Dermis microvascular lymphatic vessel endothelial cell (primary cell): ENCODE measurements around the gene INTS14. TPM values are rescaled to one million over a fixed set of nuclear protein-coding genes. Genes with fewer than 3 reads are reported as not detected.
A peak's percentile ranks its signal among the peaks of the same experiment; 100 is the strongest.
"Not testable (repeated sequence)": the region's sequence is repeated elsewhere in the genome, so short reads cannot be mapped to it uniquely, and the experiment has no call there.

Experiments
- DNase-seq, 2 donors: peaks; one replicate each; pipeline versions ENCODE4 v3.0.0 to v3.0.0-alpha.2; 2010; ENCODE audit warnings: low read depth in 2 of 2
- total RNA-seq: library from RNA; depleted of rRNA; stranded (reverse); fragments of >200 nt; gene quantifications from 2 replicates; pipeline ENCODE4 v1.2.1, GENCODE V29; 2014

The INTS14 gene
- total RNA-seq, 1 donor from 2014 or later = 29.8 TPM

GRCh38 chr15:65579762-65580161, 31.2 kb downstream of the INTS14 start:
- DNase-seq = no peak

DNA sequence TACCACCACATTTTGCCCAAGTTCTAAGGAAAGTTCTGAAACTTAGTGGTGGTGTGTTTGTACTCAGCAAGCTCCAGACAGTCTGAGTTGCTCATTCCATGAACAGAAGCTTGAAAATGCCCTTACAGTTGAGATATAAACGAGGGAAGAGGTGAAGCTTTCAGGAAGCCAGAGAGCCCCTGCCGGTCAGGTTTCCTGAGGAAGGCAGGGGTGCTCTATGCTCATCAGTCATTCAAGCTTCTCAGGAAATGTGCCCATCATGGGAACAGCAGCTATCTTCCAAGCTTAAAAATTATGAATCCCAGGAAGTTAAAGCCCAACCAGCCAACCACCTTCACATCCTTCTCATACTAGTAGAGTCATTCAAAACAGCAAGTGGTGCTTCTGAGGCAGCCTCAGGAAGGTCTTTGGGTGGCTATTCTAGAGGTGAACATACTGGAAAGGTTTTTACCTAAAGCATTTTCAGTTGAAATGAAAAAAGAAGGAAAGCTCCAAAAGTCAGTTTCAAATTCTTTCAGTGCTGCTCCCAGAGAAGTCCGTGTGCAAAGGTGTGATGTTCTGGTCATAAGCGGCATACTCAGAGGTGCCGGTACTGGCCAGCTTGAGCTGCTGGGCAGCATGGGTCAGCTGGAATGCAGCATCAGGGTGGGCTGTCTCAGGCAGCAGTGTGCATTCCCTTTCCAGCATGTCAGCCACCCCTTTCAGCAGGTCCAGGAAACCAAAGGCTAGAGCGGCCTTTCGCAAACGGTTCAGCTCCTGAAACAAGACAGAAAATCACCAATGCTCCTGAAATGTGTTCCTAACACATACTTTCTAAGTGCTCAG, 31.8 kb downstream of the INTS14 start:
- DNase-seq = peak; percentile 57 to 69

GRCh38 chr15:65577129-65577996, 33.6 kb downstream of the INTS14 start:
- no peak for DNase-seq

DNA sequence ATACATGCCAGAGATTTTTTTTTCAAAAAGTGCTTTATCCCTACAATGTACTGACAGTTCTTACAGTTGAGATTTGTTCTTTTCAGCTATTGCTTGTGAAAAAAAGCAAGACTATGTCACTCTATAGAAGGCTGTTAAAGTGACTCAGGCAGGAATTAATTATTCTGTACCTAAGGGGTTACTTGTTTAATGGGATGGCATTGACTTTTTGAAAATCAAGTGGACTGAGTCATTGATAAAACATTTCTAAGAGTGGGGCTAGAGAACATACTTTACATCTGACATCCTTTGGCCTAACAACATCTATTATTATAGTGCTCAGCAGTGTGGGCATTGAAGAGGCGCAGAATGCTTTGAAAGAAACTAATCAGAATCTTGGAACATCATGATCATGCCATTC, 34.3 kb downstream of the INTS14 start:
- peak in 1 of 2 donors; percentile 53 for DNase-seq

DNA sequence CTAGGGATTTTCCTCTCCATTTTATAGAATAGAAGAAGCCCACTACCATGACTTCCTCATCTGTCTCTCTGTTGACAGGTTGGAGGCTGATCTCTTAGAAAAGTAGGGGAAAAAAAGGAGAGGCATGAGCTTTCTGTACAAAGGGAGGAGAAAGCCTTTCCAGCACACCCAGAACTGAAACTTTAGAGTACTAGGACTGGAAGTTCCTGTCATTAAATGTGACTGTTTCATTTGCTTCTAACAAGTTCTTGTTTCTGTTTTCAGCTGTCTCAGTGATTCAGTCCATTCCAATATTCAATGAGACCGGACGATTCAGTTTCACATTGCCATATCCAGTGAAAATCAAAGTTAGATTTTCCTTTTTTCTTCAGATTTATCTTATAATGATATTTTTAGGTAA, 39.0 kb downstream of the INTS14 start:
- no peak for DNase-seq

GRCh38 chr15:65569728-65570127, 41.2 kb downstream of the INTS14 start:
- no peak for DNase-seq

DNA sequence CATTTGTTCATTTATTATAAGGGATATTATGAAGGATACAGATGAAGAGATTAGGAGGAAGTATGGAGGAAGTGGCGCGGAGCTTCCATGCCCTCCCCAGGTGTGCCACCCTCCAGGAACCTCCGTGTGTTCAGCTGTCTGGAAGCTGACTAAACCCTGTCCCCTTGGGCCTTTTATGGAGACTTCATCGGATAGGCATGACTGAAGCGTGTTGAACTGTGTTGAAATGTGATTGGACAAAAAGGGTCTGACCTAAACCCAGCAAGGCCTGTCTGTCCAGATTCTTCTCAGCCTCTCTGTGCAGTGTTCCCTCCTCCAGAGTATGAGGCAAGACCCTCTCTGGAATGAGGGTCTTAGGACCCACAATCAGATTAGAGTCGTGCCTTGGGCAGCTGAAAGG, 49.0 kb downstream of the INTS14 start:
- DNase-seq = no peak

GRCh38 chr15:65559941-65560340, 51.0 kb downstream of the INTS14 start:
- no peak for DNase-seq

- DNase-seq = no peak
These were observed 51.8 kb downstream of the INTS14 start for GRCh38 chr15:65558997-65559760.

DNA sequence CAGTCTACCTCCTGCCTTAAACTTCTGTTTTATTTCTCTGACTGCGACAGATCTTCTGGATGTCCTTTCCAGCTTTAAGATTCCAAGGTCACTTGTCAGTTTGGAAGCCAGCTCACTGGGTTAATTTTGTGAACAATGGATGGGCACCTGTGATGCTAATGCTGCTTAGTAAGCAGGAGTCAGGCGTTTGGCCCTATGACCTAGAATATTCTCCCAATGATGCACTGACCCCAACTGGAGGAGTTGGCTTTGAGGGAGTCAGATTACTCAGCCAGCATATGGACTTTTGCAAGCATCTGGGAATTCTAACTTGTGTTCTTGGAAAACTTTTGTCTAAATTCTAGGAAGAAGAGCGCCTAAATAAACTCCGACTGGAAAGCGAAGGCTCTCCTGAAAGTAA, 52.6 kb downstream of the INTS14 start:
- DNase-seq = no peak

- no peak for DNase-seq
These were observed 54.3 kb downstream of the INTS14 start for GRCh38 chr15:65556622-65557021.

DNA sequence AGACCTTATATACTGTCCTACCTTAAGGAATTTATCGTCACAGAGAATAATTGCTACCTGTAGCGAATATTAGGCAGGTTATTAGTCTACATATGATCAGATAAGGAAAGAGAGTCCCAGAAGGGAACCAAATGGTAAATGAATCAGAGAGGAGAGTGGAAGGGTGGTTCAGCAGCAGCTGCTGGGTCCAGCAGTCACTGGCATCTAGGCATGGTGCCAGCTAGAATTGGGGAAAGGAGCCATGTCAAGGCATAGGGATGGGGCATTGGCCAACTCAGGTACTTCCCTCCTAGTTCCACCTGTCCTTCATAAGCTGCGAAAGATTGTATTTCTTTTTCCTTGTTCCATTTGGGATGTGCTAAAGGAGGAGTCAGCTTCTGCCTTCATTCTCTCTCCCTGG, 57.2 kb downstream of the INTS14 start:
- no peak for DNase-seq

- DNase-seq = not testable (repeated sequence)
These were observed 58.1 kb downstream of the INTS14 start for GRCh38 chr15:65552851-65553250.

GRCh38 chr15:65551183-65551582, 59.7 kb downstream of the INTS14 start:
- no peak for DNase-seq

DNA sequence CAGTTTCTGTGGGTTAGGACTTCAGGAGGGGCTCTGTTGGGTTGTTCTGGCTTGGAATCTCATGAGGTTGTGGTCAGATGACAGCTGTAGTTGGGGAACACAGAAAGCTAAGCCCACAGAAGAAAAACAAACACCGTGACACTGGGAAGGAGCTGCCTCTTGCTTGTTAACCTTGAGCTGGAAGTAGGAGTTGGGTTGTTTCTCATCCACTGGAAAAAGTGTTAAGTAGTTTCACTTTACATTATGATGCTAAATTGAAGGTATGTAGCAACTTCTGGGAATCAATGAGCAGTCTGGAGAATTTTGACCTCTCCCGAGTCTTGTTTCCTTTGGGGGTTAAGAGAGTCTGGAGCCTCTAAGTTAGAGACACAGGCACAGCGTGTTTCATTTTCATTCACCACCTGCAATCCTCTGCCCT, 60.2 kb downstream of the INTS14 start:
- no peak for DNase-seq

GRCh38 chr15:65549288-65549687, 61.6 kb downstream of the INTS14 start:
- DNase-seq = not testable (repeated sequence)

DNA sequence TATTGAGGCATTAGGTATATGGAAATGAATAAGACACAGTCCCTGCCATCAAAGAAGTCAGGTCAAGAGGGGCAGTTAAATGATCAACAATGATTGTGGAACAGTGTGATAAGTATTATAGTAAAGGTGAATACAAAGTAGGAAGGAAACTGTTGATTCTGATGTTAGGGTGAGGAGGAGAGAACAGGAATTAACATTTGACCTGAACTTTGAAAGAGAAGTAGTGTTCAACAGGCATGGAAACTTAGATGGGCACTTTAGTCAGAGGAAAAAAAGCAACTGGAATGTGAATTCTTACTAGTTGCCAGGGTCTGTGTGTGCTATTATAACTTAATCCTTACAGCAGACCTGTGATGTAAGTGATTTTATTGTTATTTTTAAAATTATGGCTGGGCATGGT, 63.1 kb downstream of the INTS14 start:
- DNase-seq = no peak

- DNase-seq = no peak
These were observed 69.6 kb downstream of the INTS14 start for GRCh38 chr15:65541231-65541820.

DNA sequence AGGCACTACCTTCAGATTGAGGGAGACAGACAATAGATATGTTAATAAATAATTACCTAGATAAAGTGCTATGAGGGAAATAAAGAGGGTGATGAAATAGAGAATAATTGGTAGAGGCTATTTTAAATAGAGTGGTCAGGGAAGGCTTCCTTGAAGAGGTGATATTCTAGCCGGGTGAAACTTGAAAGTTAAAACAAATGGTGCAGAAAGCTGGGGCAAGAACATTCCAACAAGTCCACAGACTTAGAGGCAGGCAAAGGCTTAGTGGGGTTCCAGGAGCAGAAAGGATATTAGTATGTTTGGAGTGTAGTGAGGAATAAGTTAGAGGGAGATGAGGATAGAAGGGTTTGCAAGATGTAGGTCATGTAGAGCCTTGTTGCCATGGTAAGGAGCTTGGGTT, 70.6 kb downstream of the INTS14 start:
- DNase-seq = no peak

- no peak for DNase-seq
These were observed 75.7 kb downstream of the INTS14 start for GRCh38 chr15:65535192-65535591.

- DNase-seq = no peak
These were observed 77.7 kb downstream of the INTS14 start for GRCh38 chr15:65533057-65533756.
